Measurements from ENCODE around the gene CD40. TPM values are rescaled to one million over a fixed set of nuclear protein-coding genes. Genes with fewer than 3 reads are reported as not detected.

Gene CD40
- total and polyA plus RNA-seq, 10 of the 15 experiments (the other 5 are each of a cell fraction or from before 2014, with no cell fraction given) = 40.8 to 193 (median 89.5) TPM

DNA sequence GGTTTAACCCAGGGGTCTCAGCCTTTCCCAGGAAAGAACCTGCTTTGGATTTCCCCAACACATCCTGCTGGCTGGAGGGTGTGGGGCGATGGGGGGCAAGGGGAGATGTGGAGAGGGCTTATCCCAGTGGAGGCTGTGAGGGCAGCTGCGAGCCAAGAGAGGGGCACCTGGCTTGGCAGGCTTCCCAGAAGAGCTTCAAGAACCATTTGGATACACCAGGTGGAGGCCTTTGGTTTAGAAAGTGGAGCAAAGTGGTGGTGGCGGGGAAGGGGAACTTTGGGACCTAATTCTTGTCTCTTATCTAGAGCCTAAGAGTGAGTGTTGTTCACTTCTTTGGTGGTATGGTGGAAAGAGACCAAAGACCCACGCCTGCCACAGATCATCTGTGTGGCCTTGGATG lies 12.4 kb downstream of the CD40 start:
- 4% methylated on average over 4 of the region's 4 CpGs for WGBS (ENCODE audit: insufficient coverage, insufficient replicate concordance, low lambda C conversion rate, missing lambda C conversion rate)
- ChIA-PET CTCF (interaction anchor here (0.9 to 6.0 kb wide), 16 partner anchors 8 to 281 kb away, joined by 3 to 63 read pairs (median 6); no protein-coding TSS in a partner anchor), SMC1A (ENCODE audit: uncharacterized antibody, unreplicated experiment) (interaction anchor here (1.3 to 5.9 kb wide), 6 partner anchors 12 to 45 kb away, joined by 3 to 39 read pairs (median 6); partner anchors contain the start of gene CD40), RAD21 (ENCODE audit: unreplicated experiment) (interaction anchor here (0.7 to 3.5 kb wide), 6 partner anchors 9 to 116 kb away, joined by 3 to 22 read pairs (median 6); no protein-coding TSS in a partner anchor), POLR2A (interaction anchor here (0.6 to 1.0 kb wide), 4 partner anchors 10 to 61 kb away, joined by 3 to 4 read pairs (median 4); no protein-coding TSS in a partner anchor)
- FAIRE-seq = no peak
- DNase-seq (ENCODE audit: low read depth, low spot score) = peak; percentile 43
- peak; percentile 15 for ATAC-seq
- Histone ChIP-seq H3K4me3 (no peak overlapping the region), H3K4me1 (ENCODE audit: control insufficient read depth, insufficient read depth, low read length) (peaks cover 21% of the 10 kb centered on the region), H2AFZ (ENCODE audit: control insufficient read depth, low read depth, low read length) (no peak overlapping the region), H3K9ac (ENCODE audit: control insufficient read depth, insufficient read depth, low read length) (no peak overlapping the region), H3K36me3 (ENCODE audit: control insufficient read depth in 2 of 2, insufficient read depth in 2 of 2, low read length in 1 of 2) (peaks cover 7 to 12% of the 10 kb centered on the region in 2 experiments), H3K9me3 (replicated peaks; ENCODE audit: control insufficient read depth, insufficient read depth, low read length) (no peaks in the 10 kb centered on the region), H3K4me2 (ENCODE audit: control insufficient read depth, insufficient read depth) (no peak overlapping the region; the same call in 1 of the 2 replicates), H3K79me2 (ENCODE audit: control insufficient read depth, insufficient read depth, low read length) (no peaks in the 10 kb centered on the region; the same call in none of the 2 replicates), H3K27ac (ENCODE audit: control insufficient read depth, insufficient read depth) (no peak overlapping the region; the same call in 1 of the 2 replicates), H3K27me3 (replicated peaks in 1 of 2; ENCODE audit: control insufficient read depth in 2 of 2, insufficient read depth in 2 of 2, low read length in 1 of 2) (no peaks in the 10 kb centered on the region; a peak in 1 of 4 replicates), H4K20me1 (ENCODE audit: control insufficient read depth, insufficient read depth) (peaks cover 9% of the 10 kb centered on the region)
- intact Hi-C loops (cut with micrococcal nuclease; ENCODE audit: unreplicated experiment) (no loop called here), in situ Hi-C loops (cut with MboI) (no loop called here)
- no peak for TF ChIP-seq NFIC (IDR thresholded peaks at IDR 0.05; ENCODE audit: low read depth, low read length)
- TF ChIP-seq, protein P1, sequence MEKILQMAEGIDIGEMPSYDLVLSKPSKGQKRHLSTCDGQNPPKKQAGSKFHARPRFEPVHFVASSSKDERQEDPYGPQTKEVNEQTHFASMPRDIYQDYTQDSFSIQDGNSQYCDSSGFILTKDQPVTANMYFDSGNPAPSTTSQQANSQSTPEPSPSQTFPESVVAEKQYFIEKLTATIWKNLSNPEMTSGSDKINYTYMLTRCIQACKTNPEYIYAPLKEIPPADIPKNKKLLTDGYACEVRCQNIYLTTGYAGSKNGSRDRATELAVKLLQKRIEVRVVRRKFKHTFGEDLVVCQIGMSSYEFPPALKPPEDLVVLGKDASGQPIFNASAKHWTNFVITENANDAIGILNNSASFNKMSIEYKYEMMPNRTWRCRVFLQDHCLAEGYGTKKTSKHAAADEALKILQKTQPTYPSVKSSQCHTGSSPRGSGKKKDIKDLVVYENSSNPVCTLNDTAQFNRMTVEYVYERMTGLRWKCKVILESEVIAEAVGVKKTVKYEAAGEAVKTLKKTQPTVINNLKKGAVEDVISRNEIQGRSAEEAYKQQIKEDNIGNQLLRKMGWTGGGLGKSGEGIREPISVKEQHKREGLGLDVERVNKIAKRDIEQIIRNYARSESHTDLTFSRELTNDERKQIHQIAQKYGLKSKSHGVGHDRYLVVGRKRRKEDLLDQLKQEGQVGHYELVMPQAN (conservative IDR thresholded peaks at IDR 0.05) = no peak
- TF ChIP-seq, protein P2, sequence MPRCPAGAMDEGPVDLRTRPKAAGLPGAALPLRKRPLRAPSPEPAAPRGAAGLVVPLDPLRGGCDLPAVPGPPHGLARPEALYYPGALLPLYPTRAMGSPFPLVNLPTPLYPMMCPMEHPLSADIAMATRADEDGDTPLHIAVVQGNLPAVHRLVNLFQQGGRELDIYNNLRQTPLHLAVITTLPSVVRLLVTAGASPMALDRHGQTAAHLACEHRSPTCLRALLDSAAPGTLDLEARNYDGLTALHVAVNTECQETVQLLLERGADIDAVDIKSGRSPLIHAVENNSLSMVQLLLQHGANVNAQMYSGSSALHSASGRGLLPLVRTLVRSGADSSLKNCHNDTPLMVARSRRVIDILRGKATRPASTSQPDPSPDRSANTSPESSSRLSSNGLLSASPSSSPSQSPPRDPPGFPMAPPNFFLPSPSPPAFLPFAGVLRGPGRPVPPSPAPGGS (IDR thresholded peaks at IDR 0.05; ENCODE audit: borderline replicate concordance, insufficient read depth, low read depth, low read length, poor library complexity, severe bottlenecking) = peak; percentile 69
- peak; percentile 10; the same call in 1 of the 2 replicates for TF ChIP-seq EED (IDR thresholded peaks at IDR 0.05; ENCODE audit: low read depth)
- no peak for TF ChIP-seq ZNF207 (IDR thresholded peaks at IDR 0.05; ENCODE audit: borderline replicate concordance)
- TF ChIP-seq STAT1 (conservative IDR thresholded peaks at IDR 0.05) = no peak
- TF ChIP-seq POLR2AphosphoS2 (IDR thresholded peaks at IDR 0.05; ENCODE audit: low read depth, low read length) = no peak; the same call in 1 of the 2 replicates
- TF ChIP-seq, protein P3, sequence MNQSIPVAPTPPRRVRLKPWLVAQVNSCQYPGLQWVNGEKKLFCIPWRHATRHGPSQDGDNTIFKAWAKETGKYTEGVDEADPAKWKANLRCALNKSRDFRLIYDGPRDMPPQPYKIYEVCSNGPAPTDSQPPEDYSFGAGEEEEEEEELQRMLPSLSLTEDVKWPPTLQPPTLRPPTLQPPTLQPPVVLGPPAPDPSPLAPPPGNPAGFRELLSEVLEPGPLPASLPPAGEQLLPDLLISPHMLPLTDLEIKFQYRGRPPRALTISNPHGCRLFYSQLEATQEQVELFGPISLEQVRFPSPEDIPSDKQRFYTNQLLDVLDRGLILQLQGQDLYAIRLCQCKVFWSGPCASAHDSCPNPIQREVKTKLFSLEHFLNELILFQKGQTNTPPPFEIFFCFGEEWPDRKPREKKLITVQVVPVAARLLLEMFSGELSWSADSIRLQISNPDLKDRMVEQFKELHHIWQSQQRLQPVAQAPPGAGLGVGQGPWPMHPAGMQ (IDR thresholded peaks at IDR 0.05; ENCODE audit: borderline replicate concordance) = no peak
- TF ChIP-seq ZNF622 (IDR thresholded peaks at IDR 0.05) = no peak
- no peak for TF ChIP-seq NFYB (IDR thresholded peaks at IDR 0.05; ENCODE audit: insufficient read depth, low read depth, low read length)
- TF ChIP-seq, protein P4, sequence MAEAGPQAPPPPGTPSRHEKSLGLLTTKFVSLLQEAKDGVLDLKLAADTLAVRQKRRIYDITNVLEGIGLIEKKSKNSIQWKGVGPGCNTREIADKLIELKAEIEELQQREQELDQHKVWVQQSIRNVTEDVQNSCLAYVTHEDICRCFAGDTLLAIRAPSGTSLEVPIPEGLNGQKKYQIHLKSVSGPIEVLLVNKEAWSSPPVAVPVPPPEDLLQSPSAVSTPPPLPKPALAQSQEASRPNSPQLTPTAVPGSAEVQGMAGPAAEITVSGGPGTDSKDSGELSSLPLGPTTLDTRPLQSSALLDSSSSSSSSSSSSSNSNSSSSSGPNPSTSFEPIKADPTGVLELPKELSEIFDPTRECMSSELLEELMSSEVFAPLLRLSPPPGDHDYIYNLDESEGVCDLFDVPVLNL (IDR thresholded peaks at IDR 0.05; ENCODE audit: low read depth, low read length) = no peak
- TF ChIP-seq CEBPB (IDR thresholded peaks at IDR 0.05; ENCODE audit: borderline replicate concordance in 1 of 2, low read depth in 2 of 2, low read length in 2 of 2) = no peak
- no peak for TF ChIP-seq LARP7 (IDR thresholded peaks at IDR 0.05)
- no peak for TF ChIP-seq RFX5 (IDR thresholded peaks at IDR 0.05; ENCODE audit: low read depth, low read length)
- no TSS peak for BruUV-seq (replicated peaks)

All from GM12878 (cell line).